Endodermal cell (in vitro differentiated cells): ENCODE data around the gene LAMA4. TPM values are rescaled to one million over a fixed set of nuclear protein-coding genes. Genes with fewer than 3 reads are reported as not detected.

ENCODE experiments used
- DNase-seq: peaks from one replicate; pipeline ENCODE4 v3.0.0-alpha.2; 2017
- H3K27ac ChIP-seq: 2 replicates; pipeline ENCODE4 v1.5.1; 2013; ENCODE audit warnings: mild to moderate bottlenecking, low read depth, low read length, moderate library complexity
- H3K27me3 ChIP-seq: 2 replicates; pipeline ENCODE4 v1.6.1; 2013; ENCODE audit warnings: mild to moderate bottlenecking, low read length, moderate library complexity; ENCODE audit not compliant: insufficient read depth, control insufficient read depth, poor library complexity, severe bottlenecking
- H3K36me3 ChIP-seq: 2 replicates; pipeline ENCODE4 v1.7.0; 2013; ENCODE audit warnings: mild to moderate bottlenecking, low read length, moderate library complexity; ENCODE audit not compliant: control insufficient read depth, insufficient read depth
- H3K4me1 ChIP-seq: one replicate; pipeline ENCODE4 v1.7.0; 2013; ENCODE audit warnings: low read length; ENCODE audit not compliant: control insufficient read depth, insufficient read depth
- H3K4me3 ChIP-seq: 2 replicates; pipeline ENCODE4 v1.5.1; 2013; ENCODE audit warnings: mild to moderate bottlenecking, low read length, moderate library complexity
- H3K9ac ChIP-seq: 2 replicates; pipeline ENCODE4 v1.6.1; 2013; ENCODE audit warnings: mild to moderate bottlenecking, low read length, moderate library complexity; ENCODE audit not compliant: poor library complexity, severe bottlenecking; ENCODE audit errors: extremely low read depth
- H3K9me3 ChIP-seq: 2 replicates; pipeline ENCODE4 v1.6.1; 2013; ENCODE audit warnings: mild to moderate bottlenecking, low read length, moderate library complexity; ENCODE audit not compliant: control insufficient read depth
- H3K27ac Mint-ChIP-seq: 2 replicates; pipeline ENCODE4 v1.8.0; 2020; ENCODE audit warnings: mixed read lengths
- H3K27me3 Mint-ChIP-seq: 2 replicates; pipeline ENCODE4 v1.8.0; 2021; ENCODE audit warnings: mild to moderate bottlenecking, mixed read lengths; ENCODE audit not compliant: insufficient read depth
- H3K36me3 Mint-ChIP-seq: 2 replicates; pipeline ENCODE4 v1.8.0; 2020; ENCODE audit warnings: low read depth, mixed read lengths
- H3K4me1 Mint-ChIP-seq: 2 replicates; pipeline ENCODE4 v1.8.0; 2020; ENCODE audit warnings: mixed read lengths
- H3K4me3 Mint-ChIP-seq: 2 replicates; pipeline ENCODE4 v1.8.0; 2020; ENCODE audit warnings: mild to moderate bottlenecking, moderate library complexity, mixed read lengths
- H3K9me3 Mint-ChIP-seq: 2 replicates; pipeline ENCODE4 v1.8.0; 2020; ENCODE audit warnings: mild to moderate bottlenecking, mixed read lengths
- CTCF ChIP-seq: fragments of 200-600 bp; sonication (generic); conservative IDR thresholded peaks from 2 replicates; pipeline ENCODE4 v1.5.0; 2021; ENCODE audit warnings: antibody characterized with exemption, mild to moderate bottlenecking
- WGBS, 2 experiments: methylation state at CpG; one replicate each; pipeline versions ENCODE4 v1.1.5 to v1.1.7; 2013; ENCODE audit warnings: missing lambda C conversion rate in 2 of 2, mixed read lengths in 1 of 2; ENCODE audit not compliant: insufficient coverage in 1 of 2, insufficient read length in 1 of 2; 5-methylcytosine and 5-hydroxymethylcytosine counted together
- total RNA-seq, 2 donors: library from RNA; stranded (reverse); fragmentation: NEBNext Ultra II Directional in 1 of 2; extraction: Animal tissue kit (Norgen Biotek cat#: 25700) in 1 of 2; gene quantifications; 2 replicates in 1 of 2; 3 replicates in 1 of 2; pipeline ENCODE4 v1.2.1, GENCODE V29; 2021

The LAMA4 gene
- total RNA-seq, 2 donors from 2014 or later = 0.24 to 3.7 TPM

GRCh38 chr6:112234601-112235000 lies 19.8 kb downstream of the LAMA4 start:
- Histone ChIP-seq H3K27me3 (no peaks in the 10 kb centered on the region), H3K4me3 (no peak overlapping the region), H3K36me3 (no peaks in the 10 kb centered on the region), H3K27ac (no peak overlapping the region), H3K9me3 (no peaks in the 10 kb centered on the region), H3K9ac (no peak overlapping the region), H3K4me1 (no peaks in the 10 kb centered on the region)
- DNase-seq = no peak
- H3K4me1 Mint-ChIP-seq = no peaks in the 10 kb centered on the region
- H3K27me3 Mint-ChIP-seq = peaks cover 5% of the 10 kb centered on the region
- WGBS, 2 experiments = 94 to 100% methylated on average over 3 to 5 of the region's 5 CpGs
- H3K9me3 Mint-ChIP-seq = no peaks in the 10 kb centered on the region
- TF ChIP-seq CTCF = no peak
- H3K27ac Mint-ChIP-seq = no peak overlapping the region
- H3K4me3 Mint-ChIP-seq = no peak overlapping the region
- no peaks in the 10 kb centered on the region for H3K36me3 Mint-ChIP-seq

DNA sequence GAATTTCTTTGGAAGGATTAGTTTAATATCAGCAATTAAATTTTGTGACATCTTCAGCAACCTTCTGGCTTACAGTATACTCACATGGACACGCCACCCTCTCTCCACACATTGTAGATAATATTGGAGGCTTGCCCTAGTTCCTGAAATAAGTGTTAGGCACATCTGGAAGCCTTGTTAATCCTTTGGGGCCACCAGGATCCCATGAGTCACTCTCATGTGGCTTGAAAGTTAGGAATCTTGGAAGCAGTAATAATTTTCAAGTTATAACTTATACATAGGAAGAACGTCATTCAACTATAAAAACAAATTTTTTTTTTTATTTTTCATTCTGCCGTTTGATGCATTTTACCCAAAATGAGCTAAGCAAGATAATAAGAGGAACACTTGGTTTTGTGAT lies 20.5 kb downstream of the LAMA4 start:
- peaks cover 5% of the 10 kb centered on the region for H3K27me3 Mint-ChIP-seq
- Histone ChIP-seq H3K27ac (no peak overlapping the region), H3K4me1 (no peaks in the 10 kb centered on the region), H3K9me3 (no peaks in the 10 kb centered on the region), H3K36me3 (no peaks in the 10 kb centered on the region), H3K9ac (no peak overlapping the region), H3K27me3 (no peaks in the 10 kb centered on the region), H3K4me3 (no peak overlapping the region)
- no peak for DNase-seq
- H3K4me1 Mint-ChIP-seq = no peaks in the 10 kb centered on the region
- H3K4me3 Mint-ChIP-seq = no peak overlapping the region
- no peak overlapping the region for H3K27ac Mint-ChIP-seq
- WGBS, 2 experiments = 98 to 100% methylated on average over 1 to 3 of the region's 3 CpGs
- H3K36me3 Mint-ChIP-seq = no peaks in the 10 kb centered on the region
- TF ChIP-seq CTCF = no peak
- H3K9me3 Mint-ChIP-seq = no peaks in the 10 kb centered on the region

DNA sequence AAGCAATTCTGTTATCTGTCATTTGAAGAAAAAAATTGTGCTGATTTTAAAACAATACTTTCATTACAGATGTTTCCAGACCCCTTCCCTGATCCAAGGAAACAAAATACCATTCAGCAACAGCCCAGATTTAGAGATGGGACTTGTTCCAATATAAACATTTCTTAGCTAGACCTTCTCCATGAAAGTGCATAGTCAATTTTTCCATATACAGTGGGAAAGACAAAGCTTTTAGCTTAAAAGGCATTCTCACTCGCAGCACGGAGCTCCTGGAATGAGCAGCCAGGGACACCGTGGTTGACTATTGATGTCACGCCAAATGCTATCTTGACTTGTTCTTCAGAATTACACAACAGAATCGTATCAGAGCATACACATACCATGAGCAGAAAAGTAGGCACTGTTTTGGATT lies 21.5 kb downstream of the LAMA4 start:
- Mint-ChIP-seq H3K27ac (no peak overlapping the region), H3K27me3 (peaks cover 3% of the 10 kb centered on the region), H3K4me1 (no peaks in the 10 kb centered on the region), H3K9me3 (no peaks in the 10 kb centered on the region), H3K36me3 (no peaks in the 10 kb centered on the region), H3K4me3 (no peak overlapping the region)
- TF ChIP-seq CTCF = no peak
- no peak for DNase-seq
- H3K9me3 ChIP-seq = no peaks in the 10 kb centered on the region
- H3K4me1 ChIP-seq = no peaks in the 10 kb centered on the region
- H3K36me3 ChIP-seq = no peaks in the 10 kb centered on the region
- no peak overlapping the region for H3K9ac ChIP-seq
- H3K27me3 ChIP-seq = no peaks in the 10 kb centered on the region
- no peak overlapping the region for H3K4me3 ChIP-seq
- WGBS, 2 experiments = 92 to 100% methylated on average over 4 to 5 of the region's 5 CpGs
- no peak overlapping the region for H3K27ac ChIP-seq
